ENCODE results near the gene ANKRD45.
"Not testable (repeated sequence)": the region's sequence is repeated elsewhere in the genome, so short reads cannot be mapped to it uniquely, and the experiment has no call there.

Gene ANKRD45, protein sequence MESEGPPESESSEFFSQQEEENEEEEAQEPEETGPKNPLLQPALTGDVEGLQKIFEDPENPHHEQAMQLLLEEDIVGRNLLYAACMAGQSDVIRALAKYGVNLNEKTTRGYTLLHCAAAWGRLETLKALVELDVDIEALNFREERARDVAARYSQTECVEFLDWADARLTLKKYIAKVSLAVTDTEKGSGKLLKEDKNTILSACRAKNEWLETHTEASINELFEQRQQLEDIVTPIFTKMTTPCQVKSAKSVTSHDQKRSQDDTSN

DNA sequence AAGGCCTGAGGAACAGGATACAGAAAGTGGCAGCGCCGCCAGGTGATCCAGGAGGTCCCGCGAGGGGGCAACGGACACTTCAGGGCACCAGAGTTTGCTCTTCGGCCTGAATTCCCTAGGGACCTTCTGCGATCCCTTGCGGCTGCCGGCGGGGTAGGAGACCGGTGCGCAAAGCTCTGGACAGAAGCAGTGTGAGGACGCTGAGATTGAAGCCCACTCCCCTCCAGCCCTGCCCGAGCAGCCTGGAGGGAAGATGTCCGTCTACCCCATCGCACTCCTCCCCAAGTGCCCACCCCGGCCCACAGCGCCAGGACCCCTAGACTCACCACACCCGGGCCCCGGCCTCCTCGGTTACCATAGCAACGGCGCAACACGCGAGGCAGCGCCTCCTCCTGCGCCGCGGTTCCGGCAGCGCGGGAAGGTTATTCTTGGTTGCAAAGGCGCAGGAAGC lies at the start of gene ANKRD45:
ANKRD45 (minus strand) TSS at position 361 of the 451 bp plus-strand sequence. CDS start 10,433 bp downstream, outside the sequence.
- TF ChIP-seq POLR2A (IDR thresholded peaks at IDR 0.05; ENCODE audit: low read length) (no peak), GATA1 (IDR thresholded peaks at IDR 0.05; ENCODE audit: low read depth, low read length) (no peak)
- peak; percentile 73 to 74 for DNase-seq

DNA sequence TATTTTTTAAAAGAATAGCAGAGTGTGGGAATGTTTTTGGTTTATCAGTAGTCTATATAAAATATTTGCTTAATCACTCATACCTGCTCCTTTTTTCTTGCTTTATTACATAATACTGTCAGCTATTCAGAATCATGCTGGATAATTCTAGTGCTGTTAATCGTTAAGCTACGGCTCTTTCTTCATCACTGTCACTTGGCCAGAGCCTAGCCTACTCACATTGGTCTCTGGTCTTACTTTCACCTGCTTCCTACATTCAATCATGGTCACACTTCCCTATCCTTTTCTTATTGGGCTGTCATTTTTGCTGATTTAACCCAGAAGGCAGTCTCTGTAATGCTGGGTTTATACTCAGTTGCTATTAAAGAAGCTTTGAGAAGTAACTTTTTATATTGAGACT lies 47.6 kb upstream of the ANKRD45 start:
- no peak for DNase-seq
- no peak for TF ChIP-seq GATA1 (IDR thresholded peaks at IDR 0.05; ENCODE audit: low read depth, low read length)
- no peak for TF ChIP-seq POLR2A (IDR thresholded peaks at IDR 0.05; ENCODE audit: low read length)

DNA sequence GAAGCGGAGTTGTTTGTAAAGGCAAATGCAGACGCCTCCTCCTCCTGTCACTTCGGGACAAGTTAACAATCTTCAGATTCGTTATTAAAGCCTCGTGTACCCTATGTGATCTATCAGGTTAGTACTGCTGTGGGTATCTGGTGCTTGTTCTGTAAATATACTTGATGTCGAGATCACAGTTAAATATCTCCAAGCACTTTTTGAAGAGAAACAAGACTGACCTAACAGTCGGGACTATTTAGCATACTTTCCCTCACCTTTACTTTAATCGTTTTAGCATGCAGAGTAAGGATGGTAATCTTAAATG lies 45.8 kb upstream of the ANKRD45 start:
- TF ChIP-seq GATA1 (IDR thresholded peaks at IDR 0.05; ENCODE audit: low read depth, low read length), result no peak
- DNase-seq, result no peak

DNA sequence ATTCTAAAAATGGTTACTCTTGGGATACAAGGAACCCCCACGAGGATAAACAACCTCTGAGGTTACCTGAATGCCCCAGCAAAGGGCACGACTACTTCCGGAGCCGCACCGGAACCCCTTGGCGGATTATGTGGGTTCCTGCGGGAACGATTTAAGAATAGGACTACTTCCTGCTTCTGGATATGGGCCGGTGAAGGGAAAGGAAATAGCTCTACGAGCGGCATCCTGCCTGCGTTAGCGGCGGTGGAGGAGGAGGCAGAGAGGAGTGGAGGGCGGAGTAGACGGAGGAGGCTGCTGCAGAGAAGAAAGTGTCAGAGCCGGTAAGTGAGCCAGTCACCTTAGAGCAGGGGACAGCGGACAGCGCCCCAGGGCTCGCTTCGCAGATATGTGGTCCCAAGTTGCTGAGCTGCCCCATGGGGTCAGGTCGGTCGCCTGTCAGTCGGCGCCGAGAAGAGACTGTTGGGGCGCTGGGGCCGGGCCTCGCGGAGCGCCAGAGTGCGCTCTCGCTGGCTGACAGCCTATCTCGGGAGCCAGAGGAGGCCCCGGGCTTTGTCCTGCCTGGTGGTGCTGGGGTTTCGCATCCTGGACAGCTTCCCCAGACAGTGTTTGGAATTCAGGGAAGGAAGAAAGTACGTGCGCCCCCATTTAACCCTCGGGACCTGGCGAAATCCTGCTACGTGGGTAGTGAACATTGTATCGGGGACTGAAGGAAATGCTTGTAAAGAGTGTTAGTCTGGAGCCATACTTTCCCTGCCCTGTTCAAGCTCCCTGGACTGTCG lies 45.3 kb upstream of the ANKRD45 start, which contains the start of gene KLHL20:
KLHL20 (plus strand) TSS at position 223 of the 779 bp plus-strand sequence. CDS start 1,063 bp downstream, outside the sequence.
- TF ChIP-seq POLR2A (IDR thresholded peaks at IDR 0.05; ENCODE audit: low read length), result peak; percentile 97
- no peak for TF ChIP-seq GATA1 (IDR thresholded peaks at IDR 0.05; ENCODE audit: low read depth, low read length)

DNA sequence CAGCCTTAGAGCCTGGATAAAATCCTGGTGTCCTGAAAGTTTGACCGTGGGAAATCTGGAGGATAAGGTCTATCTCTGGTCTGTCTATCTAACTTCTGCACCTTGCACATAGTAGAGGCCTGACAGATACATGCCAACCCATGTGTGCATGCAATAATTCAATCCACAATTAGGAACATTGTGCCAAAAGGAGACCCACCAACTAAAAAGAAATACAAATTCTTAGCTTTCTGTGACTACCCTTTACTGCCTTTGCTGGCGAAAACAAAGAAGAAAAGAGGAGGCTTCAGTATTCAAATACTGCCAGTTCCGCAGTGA lies 44.7 kb upstream of the ANKRD45 start:
- peak in 1 of 2 experiments; percentile 58 for DNase-seq
- TF ChIP-seq GATA1 (IDR thresholded peaks at IDR 0.05; ENCODE audit: low read depth, low read length) (no peak), POLR2A (IDR thresholded peaks at IDR 0.05; ENCODE audit: low read length) (no peak)

More for the DNA sequence above, 45.3 kb upstream of the ANKRD45 start, which contains the start of gene KLHL20:
- DNase-seq, result peak; percentile 93 to 94

DNA sequence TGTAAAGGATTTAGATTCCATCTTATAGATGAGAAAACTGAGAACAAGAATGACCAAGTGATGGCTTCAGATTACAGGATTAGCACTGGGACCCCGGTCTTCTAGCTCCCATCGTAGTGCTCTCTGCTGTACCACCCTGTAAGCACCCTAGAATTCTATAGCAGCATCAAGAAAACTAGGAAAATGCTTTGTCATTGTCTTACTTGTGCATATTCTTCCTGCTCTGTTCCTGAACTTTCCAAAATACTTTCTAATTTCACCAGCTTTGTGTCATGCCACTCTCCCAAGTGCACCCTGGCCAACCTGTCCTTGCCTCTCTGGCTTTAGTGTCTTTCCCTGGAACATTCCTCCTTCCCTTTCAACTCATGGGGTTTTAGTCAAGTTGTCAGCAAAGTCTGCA lies 39.1 kb upstream of the ANKRD45 start:
- no peak for DNase-seq
- no peak for TF ChIP-seq POLR2A (IDR thresholded peaks at IDR 0.05; ENCODE audit: low read length)
- TF ChIP-seq GATA1 (IDR thresholded peaks at IDR 0.05; ENCODE audit: low read depth, low read length), result no peak

DNA sequence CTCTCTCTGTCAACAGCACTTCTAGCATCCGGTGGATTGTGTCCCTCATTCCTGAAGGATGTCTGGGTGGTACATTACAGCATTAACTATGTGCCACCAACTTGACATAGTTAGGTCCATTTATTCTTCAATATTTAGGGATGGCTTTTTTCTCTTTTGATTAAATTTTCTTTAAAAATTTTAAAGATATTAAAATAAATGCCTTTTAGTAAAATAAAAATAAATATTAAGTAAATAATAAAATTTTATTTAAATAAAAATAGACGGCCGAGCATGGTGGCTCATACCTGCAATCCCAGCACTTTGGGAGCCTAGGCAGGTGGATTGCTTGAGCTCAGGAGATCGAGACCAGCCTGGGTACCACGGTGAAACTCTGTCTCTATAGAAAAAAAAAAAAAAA lies 35.5 kb upstream of the ANKRD45 start:
- TF ChIP-seq POLR2A (IDR thresholded peaks at IDR 0.05; ENCODE audit: low read length) (no peak), GATA1 (IDR thresholded peaks at IDR 0.05; ENCODE audit: low read depth, low read length) (no peak)
- no peak for DNase-seq

DNA sequence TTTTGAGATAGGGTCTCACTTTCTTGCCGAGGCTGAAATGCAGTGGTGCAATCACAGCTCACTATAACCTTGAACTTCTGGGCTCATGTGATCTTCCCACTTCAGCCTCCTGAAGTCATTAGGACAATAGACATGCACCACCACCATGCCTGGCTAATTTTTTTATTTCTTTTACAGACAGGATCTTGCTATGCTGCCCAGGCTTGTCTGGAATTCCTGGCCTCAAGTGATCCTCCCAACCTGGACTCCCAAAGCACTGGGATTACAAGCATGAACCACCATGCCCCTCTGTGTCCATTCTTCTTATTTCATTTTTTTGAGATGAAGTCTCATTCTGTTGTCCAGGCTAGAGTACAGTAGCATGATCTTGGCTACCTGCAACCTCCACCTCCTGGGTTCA lies 33.1 kb upstream of the ANKRD45 start:
- TF ChIP-seq POLR2A (IDR thresholded peaks at IDR 0.05; ENCODE audit: low read length) (no peak), GATA1 (IDR thresholded peaks at IDR 0.05; ENCODE audit: low read depth, low read length) (no peak)
- no peak for DNase-seq

DNA sequence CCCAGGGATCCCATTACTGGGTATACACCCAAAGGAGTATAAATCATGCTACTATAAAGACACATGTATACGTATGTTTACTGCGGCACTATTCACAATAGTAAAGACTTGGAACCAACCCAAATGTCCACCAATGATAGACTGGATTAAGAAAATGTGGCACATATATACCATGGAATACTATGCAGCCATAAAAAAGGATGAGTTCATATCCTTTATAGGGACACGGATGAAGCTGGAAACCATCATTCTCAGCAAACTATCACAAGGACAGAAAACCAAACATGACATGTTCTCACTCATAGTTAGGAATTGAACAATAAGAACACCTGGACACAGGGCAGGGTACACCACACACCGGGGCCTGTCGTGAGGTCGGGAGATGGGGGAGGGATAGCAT lies 31.6 kb upstream of the ANKRD45 start:
- not testable (repeated sequence) for DNase-seq

DNA sequence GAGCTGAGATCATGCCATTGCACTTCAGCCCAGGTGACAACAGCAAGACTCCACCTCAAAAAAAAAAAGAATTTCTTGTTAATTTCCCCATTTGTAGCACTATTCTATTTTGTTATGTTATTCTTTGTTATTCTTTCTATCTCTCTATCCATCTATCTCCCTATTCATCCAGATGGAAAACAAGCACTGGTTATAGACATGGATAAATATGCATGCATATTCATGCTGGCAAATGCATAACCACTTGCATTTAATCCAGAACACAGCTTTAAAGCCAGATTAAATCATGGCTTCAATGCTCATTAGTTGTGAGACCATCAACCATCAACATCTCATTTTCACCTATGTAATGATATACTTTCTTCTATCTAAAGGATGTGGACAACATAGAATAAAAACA lies 23.6 kb upstream of the ANKRD45 start:
- DNase-seq, result no peak
- TF ChIP-seq GATA1 (IDR thresholded peaks at IDR 0.05; ENCODE audit: low read depth, low read length) (no peak), POLR2A (IDR thresholded peaks at IDR 0.05; ENCODE audit: low read length) (no peak)

DNA sequence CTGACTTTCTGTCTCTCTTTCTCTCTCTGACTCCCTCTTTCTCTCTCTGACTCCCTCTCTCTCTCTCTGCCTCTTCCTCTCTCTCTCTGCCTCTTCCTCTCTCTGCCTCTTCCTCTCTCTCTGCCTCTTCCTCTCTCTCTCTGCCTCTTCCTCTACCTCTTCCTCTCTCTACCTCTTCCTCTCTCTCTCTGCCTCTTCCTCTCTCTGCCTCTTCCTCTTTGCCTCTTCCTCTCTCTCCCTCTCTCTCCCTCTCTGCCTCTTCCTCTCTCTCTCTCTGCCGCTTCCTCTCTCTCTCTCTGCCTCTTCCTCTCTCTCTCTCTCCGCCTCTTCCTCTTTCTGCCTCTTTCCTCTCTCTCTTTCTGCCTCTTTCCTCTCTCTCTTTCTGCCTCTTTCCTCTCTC lies 18.6 kb upstream of the ANKRD45 start:
- no peak for TF ChIP-seq GATA1 (IDR thresholded peaks at IDR 0.05; ENCODE audit: low read depth, low read length)
- TF ChIP-seq POLR2A (IDR thresholded peaks at IDR 0.05; ENCODE audit: low read length), result no peak
- no peak for DNase-seq

DNA sequence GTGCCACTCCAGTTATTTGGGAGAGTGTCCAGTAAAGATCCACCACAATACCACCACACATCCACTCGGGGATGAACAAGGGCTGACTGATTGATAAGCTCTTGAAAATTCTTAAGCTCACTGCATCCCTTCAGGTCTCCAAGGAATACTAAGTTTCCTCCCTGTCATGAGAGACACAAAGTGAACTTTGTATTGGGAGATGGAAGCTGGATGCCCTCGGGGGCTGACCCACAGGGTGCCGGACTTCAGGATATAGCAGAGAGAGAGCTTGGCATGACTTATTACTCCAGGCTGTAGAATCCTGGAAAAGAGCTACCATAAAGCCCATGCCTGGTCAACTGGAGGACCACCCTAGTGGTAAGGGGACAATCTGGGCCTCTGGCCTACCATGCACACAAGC lies 15.5 kb upstream of the ANKRD45 start:
- not testable (repeated sequence) for DNase-seq

DNA sequence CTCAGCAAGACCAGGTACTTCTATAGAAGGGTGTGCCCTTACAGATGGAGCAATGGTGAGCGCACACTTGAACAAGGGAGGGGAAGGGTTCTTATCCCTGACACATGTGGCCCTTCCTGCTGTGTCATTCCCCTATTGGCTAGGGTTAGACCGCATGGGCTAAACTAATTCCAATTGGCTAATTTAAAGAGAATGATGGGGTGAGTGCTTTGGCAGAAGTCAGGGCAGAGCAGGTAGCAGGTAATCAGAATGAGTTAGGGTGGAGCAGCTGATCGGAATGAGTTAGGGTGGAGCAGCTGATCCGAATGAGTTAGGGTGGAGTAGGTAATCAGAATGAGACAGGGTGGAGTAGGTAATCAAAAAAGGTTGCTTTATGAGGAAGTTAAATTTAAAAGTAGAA lies 14.2 kb upstream of the ANKRD45 start:
- DNase-seq, result peak; percentile 23 to 38

DNA sequence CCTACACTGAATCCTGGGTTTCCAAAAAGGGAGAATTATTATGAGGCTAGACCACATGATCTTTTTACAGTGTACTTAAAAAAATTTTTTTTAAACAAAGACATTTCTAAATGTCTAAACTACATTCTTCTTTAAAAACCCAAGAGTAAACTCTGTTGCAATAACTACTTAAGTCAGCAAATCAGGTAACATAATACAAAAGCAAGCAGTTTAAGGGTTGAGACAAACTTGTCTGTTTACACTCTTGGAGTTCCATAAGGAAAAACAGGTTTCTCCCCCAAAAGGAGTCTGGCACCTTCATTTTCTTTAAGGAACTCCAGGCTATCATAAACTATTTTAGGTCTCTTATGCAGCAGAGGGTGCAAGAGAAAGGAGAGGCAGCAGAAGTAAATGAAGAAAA lies 12.5 kb upstream of the ANKRD45 start:
- DNase-seq, result no peak
- TF ChIP-seq GATA1 (IDR thresholded peaks at IDR 0.05; ENCODE audit: low read depth, low read length), result no peak
- TF ChIP-seq POLR2A (IDR thresholded peaks at IDR 0.05; ENCODE audit: low read length), result no peak

DNA sequence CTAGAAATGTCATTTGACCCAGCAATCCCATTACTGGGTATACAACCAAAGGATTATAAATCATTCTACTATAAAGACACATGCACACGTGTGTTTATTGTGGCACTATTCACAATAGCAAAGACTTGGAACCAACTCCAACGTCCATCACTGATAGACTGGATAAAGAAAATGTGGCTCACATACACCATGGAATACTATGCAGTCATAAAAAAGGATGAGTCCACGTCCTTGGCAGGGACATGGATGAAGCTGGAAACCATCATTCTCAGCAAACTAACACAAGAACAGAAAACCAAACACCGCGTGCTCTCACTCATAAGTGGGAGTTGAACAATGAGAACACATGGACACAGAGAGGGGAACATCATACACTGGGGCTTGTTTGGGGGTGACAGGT lies 10.5 kb upstream of the ANKRD45 start:
- not testable (repeated sequence) for DNase-seq

DNA sequence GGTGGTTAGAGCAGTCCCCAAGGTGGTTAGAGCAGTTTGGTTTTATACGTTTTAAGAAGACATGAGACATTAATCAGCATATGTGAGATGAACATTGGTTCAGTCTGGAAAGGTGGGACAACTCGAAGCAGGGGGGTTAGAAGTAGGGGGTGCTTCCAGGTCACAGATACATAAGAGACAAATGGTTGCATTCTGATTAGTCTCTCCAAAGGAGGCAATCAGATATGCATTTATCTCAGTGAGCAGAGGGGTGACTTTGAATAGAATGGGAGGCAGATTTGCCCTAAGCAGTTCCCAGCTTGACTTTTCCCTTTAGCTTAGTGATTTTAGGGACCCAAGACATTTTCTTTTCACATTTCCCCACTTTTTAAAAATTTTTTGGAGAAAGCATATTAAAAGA lies 4.8 kb upstream of the ANKRD45 start:
- DNase-seq, result peak in 1 of 2 experiments; percentile 45
